HG02981 (cell line): ENCODE measurements around the gene ADIPOQ.
"Not testable (repeated sequence)": the region's sequence is repeated elsewhere in the genome, so short reads cannot be mapped to it uniquely, and the experiment has no call there.

Experiments used
- ATAC-seq: cut with Tn5 transposase; IDR thresholded peaks from one replicate; pipeline ENCODE4 v1.9.1; 2021; ENCODE audit warnings: mild to moderate bottlenecking, moderate library complexity; ENCODE audit not compliant: unreplicated experiment

ADIPOQ gene

GRCh38 chr3:186842426-186843038 is at the start of gene ADIPOQ:
TSS of gene ADIPOQ (plus strand) at chr3:186842710. CDS start at chr3:186853059, 10,349 bp downstream.
- no peak for ATAC-seq

GRCh38 chr3:186798239-186798874 is 44.2 kb upstream of the ADIPOQ start:
- no peak for ATAC-seq

- ATAC-seq = no peak
These were observed 42.2 kb upstream of the ADIPOQ start for GRCh38 chr3:186800285-186800684.

- ATAC-seq = no peak
These were observed 39.8 kb upstream of the ADIPOQ start for GRCh38 chr3:186802701-186803100.

- ATAC-seq = not testable (repeated sequence)
These were observed 39.1 kb upstream of the ADIPOQ start for GRCh38 chr3:186803447-186803846.

- peak; percentile 88 for ATAC-seq
These were observed 36.1 kb upstream of the ADIPOQ start, which contains the start of gene RFC4 for GRCh38 chr3:186806089-186807055. TSS of gene RFC4 (minus strand) at chr3:186806482. CDS start at chr3:186804713, 1,769 bp downstream.

- no peak for ATAC-seq
These were observed 35.3 kb upstream of the ADIPOQ start for GRCh38 chr3:186807231-186807630.

- no peak for ATAC-seq
These were observed 32.0 kb upstream of the ADIPOQ start for GRCh38 chr3:186810336-186810996.

GRCh38 chr3:186811313-186811712 is 31.2 kb upstream of the ADIPOQ start:
- ATAC-seq = not testable (repeated sequence)

GRCh38 chr3:186814100-186814499 is 28.4 kb upstream of the ADIPOQ start:
- ATAC-seq = no peak

GRCh38 chr3:186815435-186815834 is 27.1 kb upstream of the ADIPOQ start:
- ATAC-seq = no peak

- ATAC-seq = no peak
These were observed 24.0 kb upstream of the ADIPOQ start for GRCh38 chr3:186818516-186818915.

GRCh38 chr3:186818956-186819355 is 23.6 kb upstream of the ADIPOQ start:
- no peak for ATAC-seq

- no peak for ATAC-seq
These were observed 20.8 kb upstream of the ADIPOQ start for GRCh38 chr3:186821429-186822387.

GRCh38 chr3:186822388-186822759 is 20.1 kb upstream of the ADIPOQ start:
- ATAC-seq = not testable (repeated sequence)

GRCh38 chr3:186823386-186823785 is 19.1 kb upstream of the ADIPOQ start:
- ATAC-seq = no peak

- ATAC-seq = no peak
These were observed 17.9 kb upstream of the ADIPOQ start for GRCh38 chr3:186824430-186825139.

GRCh38 chr3:186825294-186825821 is 17.2 kb upstream of the ADIPOQ start:
- ATAC-seq = no peak

- ATAC-seq = no peak
These were observed 16.6 kb upstream of the ADIPOQ start for GRCh38 chr3:186825872-186826409.
